Measurements from ENCODE around the gene MAMDC2.

MAMDC2 gene

DNA sequence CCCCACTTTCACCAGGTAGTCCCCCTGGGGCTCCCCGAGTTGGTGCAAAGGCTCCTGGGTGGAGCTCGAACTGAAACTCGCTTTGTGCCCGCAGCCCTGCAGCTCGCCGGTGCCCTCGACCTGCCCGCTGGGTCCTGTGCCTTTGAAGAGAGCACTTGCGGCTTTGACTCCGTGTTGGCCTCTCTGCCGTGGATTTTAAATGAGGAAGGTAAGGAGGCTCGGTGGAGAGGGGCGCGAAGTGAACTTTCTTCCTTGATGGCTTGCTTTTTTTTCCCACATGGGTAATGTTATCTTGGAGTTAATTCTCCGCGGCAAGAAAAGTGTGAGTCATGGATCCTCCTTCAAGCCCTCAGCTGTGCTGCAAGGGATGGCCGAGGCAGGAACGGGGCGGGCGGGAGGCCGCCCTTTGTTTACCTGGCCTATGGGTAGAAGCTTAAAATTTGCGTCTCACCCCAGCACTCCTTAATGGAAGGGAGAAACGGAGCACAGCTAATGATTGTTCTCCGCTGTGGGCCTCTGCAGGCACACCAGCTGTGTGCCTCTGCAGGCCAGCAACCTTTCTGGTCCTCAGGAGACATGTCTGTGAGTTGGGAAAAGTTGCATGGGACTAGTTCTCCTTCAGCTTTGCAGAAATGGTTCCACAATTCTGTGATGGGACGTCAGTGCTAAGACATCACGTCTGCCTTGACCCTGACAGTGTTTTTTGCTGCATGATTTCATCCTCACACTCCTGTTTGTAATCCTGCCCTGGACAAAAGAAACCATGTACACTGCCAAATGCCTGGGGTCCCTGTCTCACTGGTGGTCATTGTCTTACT lies 1.1 kb downstream of the MAMDC2 start:
- no peak overlapping the region for H3K4me3 ChIP-seq (ENCODE audit: insufficient read depth, low read length, poor library complexity, severe bottlenecking)
- no peaks in the 10 kb centered on the region for H3K36me3 ChIP-seq (ENCODE audit: low read length)
- H3K27me3 ChIP-seq (ENCODE audit: low read length): no peaks in the 10 kb centered on the region
- no peak overlapping the region for H2AFZ ChIP-seq (ENCODE audit: low read depth, low read length, severe bottlenecking)
- no peaks in the 10 kb centered on the region for H3K9me3 ChIP-seq (ENCODE audit: insufficient read depth, low read length)
- no peaks in the 10 kb centered on the region for H3F3A ChIP-seq (ENCODE audit: insufficient read depth)
- no peak overlapping the region for H3K27ac ChIP-seq (ENCODE audit: low read depth, low read length)
- no peak overlapping the region for H3K9ac ChIP-seq (ENCODE audit: low read length)
- no peaks in the 10 kb centered on the region for H3K79me2 ChIP-seq (ENCODE audit: insufficient read depth, low read length)
- H4K20me1 ChIP-seq (ENCODE audit: low read depth, low read length): no peaks in the 10 kb centered on the region
- TF ChIP-seq, protein P1, sequence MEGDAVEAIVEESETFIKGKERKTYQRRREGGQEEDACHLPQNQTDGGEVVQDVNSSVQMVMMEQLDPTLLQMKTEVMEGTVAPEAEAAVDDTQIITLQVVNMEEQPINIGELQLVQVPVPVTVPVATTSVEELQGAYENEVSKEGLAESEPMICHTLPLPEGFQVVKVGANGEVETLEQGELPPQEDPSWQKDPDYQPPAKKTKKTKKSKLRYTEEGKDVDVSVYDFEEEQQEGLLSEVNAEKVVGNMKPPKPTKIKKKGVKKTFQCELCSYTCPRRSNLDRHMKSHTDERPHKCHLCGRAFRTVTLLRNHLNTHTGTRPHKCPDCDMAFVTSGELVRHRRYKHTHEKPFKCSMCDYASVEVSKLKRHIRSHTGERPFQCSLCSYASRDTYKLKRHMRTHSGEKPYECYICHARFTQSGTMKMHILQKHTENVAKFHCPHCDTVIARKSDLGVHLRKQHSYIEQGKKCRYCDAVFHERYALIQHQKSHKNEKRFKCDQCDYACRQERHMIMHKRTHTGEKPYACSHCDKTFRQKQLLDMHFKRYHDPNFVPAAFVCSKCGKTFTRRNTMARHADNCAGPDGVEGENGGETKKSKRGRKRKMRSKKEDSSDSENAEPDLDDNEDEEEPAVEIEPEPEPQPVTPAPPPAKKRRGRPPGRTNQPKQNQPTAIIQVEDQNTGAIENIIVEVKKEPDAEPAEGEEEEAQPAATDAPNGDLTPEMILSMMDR (IDR thresholded peaks at IDR 0.05; ENCODE audit: insufficient read depth, low read length, poor library complexity, severe bottlenecking): no peak
- TF ChIP-seq EZH2phosphoT487 (conservative IDR thresholded peaks at IDR 0.05; ENCODE audit: low read length): no peak
- H3K4me2 ChIP-seq (ENCODE audit: low read depth, low read length, poor library complexity, severe bottlenecking): no peak overlapping the region
- H3K9me2 ChIP-seq (replicated peaks; ENCODE audit: insufficient read depth, low read length): no peaks in the 10 kb centered on the region

DNA sequence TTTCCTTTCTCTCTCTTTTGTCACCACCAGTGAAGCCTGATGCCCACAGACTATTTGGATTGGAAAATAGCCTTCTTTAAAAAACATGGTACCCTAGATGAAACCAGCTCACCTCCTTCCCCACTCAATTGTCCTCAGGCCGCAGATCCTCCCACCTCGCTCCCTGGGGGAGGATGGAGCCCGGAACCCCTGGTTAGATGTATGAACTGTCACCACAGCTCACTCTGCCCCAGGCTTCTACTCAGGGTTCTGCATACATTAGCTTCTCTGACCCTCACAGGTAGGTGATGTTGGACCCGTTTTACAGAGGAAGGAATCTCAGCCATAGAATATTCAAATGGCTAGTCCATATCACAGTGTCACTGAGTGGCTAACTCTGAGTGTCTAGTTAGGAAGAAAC lies 1.8 kb downstream of the MAMDC2 start:
- no peaks in the 10 kb centered on the region for H3F3A ChIP-seq (ENCODE audit: insufficient read depth)

DNA sequence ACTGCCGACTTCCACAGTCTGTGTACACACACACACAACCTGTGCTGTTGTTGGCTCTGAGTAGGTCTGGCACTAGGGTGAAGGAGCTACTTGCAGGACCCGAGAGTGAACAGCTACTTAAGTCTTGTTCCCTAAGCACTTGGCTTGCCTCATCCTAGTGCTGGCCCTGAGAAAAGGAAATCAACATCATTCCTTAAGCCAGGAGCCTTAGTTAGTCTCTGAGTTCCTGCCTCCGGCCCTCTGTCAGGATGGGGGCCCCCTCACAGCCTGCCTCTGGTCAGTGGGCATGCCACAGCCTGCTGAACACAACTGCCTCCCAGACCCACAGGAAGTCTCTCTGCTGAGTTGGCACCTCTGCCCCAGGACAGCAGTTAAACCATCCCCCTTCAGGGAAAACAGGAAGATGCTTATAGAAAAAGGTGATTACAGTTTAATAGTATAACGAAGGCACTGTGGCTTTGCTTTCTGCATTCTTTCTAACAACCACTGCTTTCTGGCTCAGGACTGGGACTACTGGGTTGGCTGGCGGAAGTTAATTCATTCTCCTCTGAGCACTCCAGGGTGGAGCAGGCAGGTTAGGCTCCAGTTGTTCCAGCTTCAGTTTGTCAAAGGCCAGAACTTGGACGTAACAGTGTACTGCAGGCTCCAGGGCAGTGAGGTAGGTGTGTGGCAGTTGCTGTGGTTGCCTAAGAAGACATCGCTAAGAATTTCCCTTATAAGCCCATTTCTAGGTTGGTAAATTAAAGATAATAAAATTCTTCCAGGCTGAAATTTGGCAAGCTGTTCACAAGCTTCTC lies 2.8 kb downstream of the MAMDC2 start:
- H2AFZ ChIP-seq (ENCODE audit: low read depth, low read length, severe bottlenecking): no peak overlapping the region
- no peak overlapping the region for H3K9ac ChIP-seq (ENCODE audit: low read length)

More for the DNA sequence above, 1.8 kb downstream of the MAMDC2 start:
- H3K9ac ChIP-seq (ENCODE audit: low read length): no peak overlapping the region
- H3K27ac ChIP-seq (ENCODE audit: low read depth, low read length): no peak overlapping the region
- no peaks in the 10 kb centered on the region for H3K79me2 ChIP-seq (ENCODE audit: insufficient read depth, low read length)
- H3K27me3 ChIP-seq (ENCODE audit: low read length): no peaks in the 10 kb centered on the region
- H4K20me1 ChIP-seq (ENCODE audit: low read depth, low read length): no peaks in the 10 kb centered on the region
- H3K36me3 ChIP-seq (ENCODE audit: low read length): no peaks in the 10 kb centered on the region
- H3K4me2 ChIP-seq (ENCODE audit: low read depth, low read length, poor library complexity, severe bottlenecking): no peak overlapping the region
- no peak overlapping the region for H3K4me3 ChIP-seq (ENCODE audit: insufficient read depth, low read length, poor library complexity, severe bottlenecking)
- TF ChIP-seq, protein P1 (IDR thresholded peaks at IDR 0.05; ENCODE audit: insufficient read depth, low read length, poor library complexity, severe bottlenecking): no peak
- TF ChIP-seq EZH2phosphoT487 (conservative IDR thresholded peaks at IDR 0.05; ENCODE audit: low read length): no peak
- no peaks in the 10 kb centered on the region for H3K9me2 ChIP-seq (replicated peaks; ENCODE audit: insufficient read depth, low read length)
- no peaks in the 10 kb centered on the region for H3K9me3 ChIP-seq (ENCODE audit: insufficient read depth, low read length)
- H2AFZ ChIP-seq (ENCODE audit: low read depth, low read length, severe bottlenecking): no peak overlapping the region

More for the DNA sequence above, 2.8 kb downstream of the MAMDC2 start:
- Histone ChIP-seq H3K4me2 (ENCODE audit: low read depth, low read length, poor library complexity, severe bottlenecking) (no peak overlapping the region), H3K36me3 (ENCODE audit: low read length) (no peaks in the 10 kb centered on the region), H4K20me1 (ENCODE audit: low read depth, low read length) (no peaks in the 10 kb centered on the region), H3F3A (ENCODE audit: insufficient read depth) (no peaks in the 10 kb centered on the region), H3K4me3 (ENCODE audit: insufficient read depth, low read length, poor library complexity, severe bottlenecking) (no peak overlapping the region), H3K27me3 (ENCODE audit: low read length) (no peaks in the 10 kb centered on the region), H3K9me3 (ENCODE audit: insufficient read depth, low read length) (no peaks in the 10 kb centered on the region), H3K79me2 (ENCODE audit: insufficient read depth, low read length) (no peaks in the 10 kb centered on the region), H3K9me2 (replicated peaks; ENCODE audit: insufficient read depth, low read length) (no peaks in the 10 kb centered on the region), H3K27ac (ENCODE audit: low read depth, low read length) (no peak overlapping the region)
- no peak for TF ChIP-seq EZH2phosphoT487 (conservative IDR thresholded peaks at IDR 0.05; ENCODE audit: low read length)
- TF ChIP-seq, protein P1 (IDR thresholded peaks at IDR 0.05; ENCODE audit: insufficient read depth, low read length, poor library complexity, severe bottlenecking): no peak
